GM12878 (cell line): ENCODE results near the gene CBR3. TPM values are rescaled to one million over a fixed set of nuclear protein-coding genes. Genes with fewer than 3 reads are reported as not detected.

Source experiments
- ATAC-seq: fragments of 200-7000 bp; cut with Tn5 transposase; 3 replicates; pipeline ENCODE4 v1.9.1; 2020; ENCODE audit warnings: mild to moderate bottlenecking, moderate library complexity
- BruUV-seq: library from RNA; stranded (reverse); fragments of 400-500 nt; replicated peaks from 2 replicates; lab custom pipeline; 2021; lab: Mats Ljungman, UMichigan
- CTCF ChIA-PET: fragments of 300-600 bp; sonication (Branson Sonifier 250); formaldehyde crosslinking; extraction: SDS; loops from one replicate; lab custom pipeline; 2021; ENCODE audit warnings: inconsistent platforms; lab: Yijun Ruan, JAX
- POLR2A ChIA-PET: fragments of 350-600 bp; formaldehyde crosslinking; extraction: SDS; loops from one replicate; lab custom pipeline; 2021; ENCODE audit warnings: inconsistent platforms; lab: Charles Lee
- RAD21 ChIA-PET: fragments of 300-600 bp; sonication (Branson Sonifier 250); formaldehyde crosslinking; loops from one replicate; lab custom pipeline; 2023; ENCODE audit warnings: antibody characterized with exemption; ENCODE audit not compliant: unreplicated experiment; lab: Charles Lee
- SMC1A ChIA-PET: fragments of 300-600 bp; sonication (Branson Sonifier 250); formaldehyde crosslinking; loops from one replicate; lab custom pipeline; 2023; ENCODE audit not compliant: unreplicated experiment, uncharacterized antibody; lab: Charles Lee
- DNase-seq: peaks from one replicate; pipeline ENCODE4 v3.0.0-alpha.2; 2011; ENCODE audit warnings: low read depth, low spot score
- FAIRE-seq: peaks from 3 replicates; lab custom pipeline; 2011; peaks lifted over from hg19 to GRCh38; lab: Jason Lieb, UNC
- H2AFZ ChIP-seq: 2 replicates; pipeline ENCODE4 v1.6.0; 2011; ENCODE audit warnings: low read depth, low read length, control low read depth; ENCODE audit not compliant: control insufficient read depth
- H3K27ac ChIP-seq: 2 replicates; pipeline ENCODE4 v1.5.1; 2011; ENCODE audit warnings: control low read depth; ENCODE audit not compliant: control insufficient read depth, insufficient read depth
- H3K27me3 ChIP-seq, 2 experiments: replicated peaks in 1 of 2; 2 replicates each; pipeline versions ENCODE4 v1.6.0 to v1.6.1; 2011; ENCODE audit warnings: low read length in 1 of 2; ENCODE audit not compliant: control insufficient read depth in 2 of 2, insufficient read depth in 2 of 2
- H3K36me3 ChIP-seq, 2 experiments: 2 replicates each; pipeline ENCODE4 v1.5.1; 2011; ENCODE audit warnings: low read length in 1 of 2; ENCODE audit not compliant: control insufficient read depth in 2 of 2, insufficient read depth in 2 of 2
- H3K4me1 ChIP-seq: 2 replicates; pipeline ENCODE4 v1.6.1; 2011; ENCODE audit warnings: mild to moderate bottlenecking, low read length, moderate library complexity, mixed read lengths; ENCODE audit not compliant: control insufficient read depth, insufficient read depth
- H3K4me2 ChIP-seq: 2 replicates; pipeline ENCODE4 v1.6.0; 2011; ENCODE audit warnings: control low read depth; ENCODE audit not compliant: control insufficient read depth, insufficient read depth
- H3K4me3 ChIP-seq: fragments of 200-600 bp; sonication (generic); 2 replicates; pipeline ENCODE4 v1.5.1; 2016
- H3K79me2 ChIP-seq: 2 replicates; pipeline ENCODE4 v1.6.0; 2011; ENCODE audit warnings: low read length; ENCODE audit not compliant: control insufficient read depth, insufficient read depth
- H3K9ac ChIP-seq: 2 replicates; pipeline ENCODE4 v1.8.0; 2011; ENCODE audit warnings: low read length, control low read depth, mixed read lengths; ENCODE audit not compliant: control insufficient read depth, insufficient read depth
- H3K9me3 ChIP-seq: replicated peaks from 3 replicates; pipeline ENCODE4 v1.5.1; 2011; ENCODE audit warnings: mild to moderate bottlenecking, low read length; ENCODE audit not compliant: control insufficient read depth, insufficient read depth
- H4K20me1 ChIP-seq: 2 replicates; pipeline ENCODE4 v1.6.0; 2011; ENCODE audit not compliant: control insufficient read depth, insufficient read depth
- ATF2 ChIP-seq: IDR thresholded peaks from 2 replicates; pipeline ENCODE4 v1.6.1; 2012; ENCODE audit warnings: low read length, inconsistent platforms
- GABPA ChIP-seq: IDR thresholded peaks from 2 replicates; pipeline ENCODE4 v1.6.1; 2014; ENCODE audit warnings: antibody characterized with exemption, low read depth, mild to moderate bottlenecking, inconsistent platforms
- TCF12 ChIP-seq: IDR thresholded peaks from 2 replicates; pipeline ENCODE4 v1.6.1; 2011; ENCODE audit warnings: low read depth, mild to moderate bottlenecking, low read length
- ZBED1 ChIP-seq: IDR thresholded peaks from 2 replicates; pipeline ENCODE4 v1.6.1; 2016; ENCODE audit warnings: borderline replicate concordance
- ZNF384 ChIP-seq: IDR thresholded peaks from 2 replicates; pipeline ENCODE4 v1.6.1; 2012; ENCODE audit warnings: low read depth, mild to moderate bottlenecking, low read length, improper control_type of control experiment, borderline replicate concordance
- ZNF687 ChIP-seq: fragments of 450-650 bp; IDR thresholded peaks from 2 replicates; pipeline ENCODE4 v1.6.1; 2017; ENCODE audit warnings: mild to moderate bottlenecking, moderate library complexity
- WGBS: methylation state at CpG from one replicate; pipeline ENCODE4 v1.1.6; 2016; ENCODE audit warnings: low lambda C conversion rate; ENCODE audit not compliant: insufficient replicate concordance, insufficient coverage; ENCODE audit errors: missing lambda C conversion rate; 5-methylcytosine and 5-hydroxymethylcytosine counted together
- in situ Hi-C: fragments of 300-500 bp; cut with MboI; formaldehyde crosslinking; loops from 9 replicates; pipeline ENCODE4 v1.14.3; 2018; ENCODE audit warnings: mixed read lengths
- intact Hi-C: fragments of 100-400 bp; cut with micrococcal nuclease; formaldehyde crosslinking; loops from one replicate; pipeline ENCODE4 v1.14.2; 2022; ENCODE audit not compliant: unreplicated experiment
- polyA plus RNA-seq, 11 experiments: library from polyadenylated mRNA; depleted of rRNA in 4 of 11; unstranded in 6 of 11; stranded (reverse) in 5 of 11; fragments of >200 nt; fragmentation: Nextera tagmentation in 4 of 11; fragmentation: Illumina TruSeq in 1 of 11; extraction: Ambion mirVana in 4 of 11; extraction: Trizol in 1 of 11; gene quantifications; 1 replicate in 1 of 11; 2 replicates in 10 of 11; pipeline versions ENCODE4 v1.2.1 to v1.2.3, GENCODE V29; 2011 to 2016; ENCODE audit warnings: inconsistent platforms in 2 of 11, missing spikeins in 2 of 11, low read depth in 1 of 11
- total RNA-seq, 4 experiments: library from RNA; depleted of rRNA in 3 of 4; stranded (reverse); fragments of >200 nt in 3 of 4; fragmentation: Illumina TruSeq in 1 of 4; extraction: Trizol in 1 of 4; gene quantifications; 2 replicates each; pipeline versions ENCODE4 v1.2.1 to v1.2.3, GENCODE V29; 2013 to 2021

CBR3 gene
- total and polyA plus RNA-seq, 10 of the 15 experiments (the other 5 are each of a cell fraction or from before 2014, with no cell fraction given): 0.48 to 17.2 (median 11.2) TPM

- ATAC-seq: no peak
- ChIA-PET POLR2A (no interaction called here), CTCF (no interaction called here), RAD21 (no interaction called here), SMC1A (no interaction called here)
- Histone ChIP-seq H3K27me3 (no peaks in the 10 kb centered on the region), H3K9me3 (no peaks in the 10 kb centered on the region), H3K79me2 (no peaks in the 10 kb centered on the region), H3K36me3 (no peaks in the 10 kb centered on the region), H4K20me1 (no peaks in the 10 kb centered on the region), H3K9ac (no peak overlapping the region), H3K4me1 (no peaks in the 10 kb centered on the region), H2AFZ (no peak overlapping the region), H3K4me2 (no peak overlapping the region), H3K4me3 (no peak overlapping the region), H3K27ac (no peak overlapping the region)
- in situ Hi-C loops (no loop called here), intact Hi-C loops (no loop called here)
- no peak for FAIRE-seq
- no peak for DNase-seq
- BruUV-seq: no TSS peak
- 71% methylated on average over 4 of the region's 4 CpGs for WGBS
- TF ChIP-seq GABPA (no peak), ZNF384 (no peak), TCF12 (no peak), ATF2 (no peak), ZNF687 (no peak), ZBED1 (no peak)
Measured at GRCh38 chr21:36190736-36191135, 55.9 kb downstream of the CBR3 start.
